NOMO-1 treated with dmso at 0.1 percent for 144 hours (cell line): ENCODE data around the gene PLCB2.
A peak's percentile ranks its signal among the peaks of the same experiment; 100 is the strongest.

Source experiments
- DNase-seq: peaks from one replicate; lab custom pipeline; 2025; ENCODE audit not compliant: unreplicated experiment; lab: John Stamatoyannopoulos, UW

PLCB2 gene

GRCh38 chr15:40274350-40275274, 33.1 kb downstream of the PLCB2 start:
- peak; percentile 69 for DNase-seq

- no peak for DNase-seq
Observed at GRCh38 chr15:40273428-40273827, 34.3 kb downstream of the PLCB2 start.

GRCh38 chr15:40272485-40273056, 35.2 kb downstream of the PLCB2 start:
- no peak for DNase-seq

DNA sequence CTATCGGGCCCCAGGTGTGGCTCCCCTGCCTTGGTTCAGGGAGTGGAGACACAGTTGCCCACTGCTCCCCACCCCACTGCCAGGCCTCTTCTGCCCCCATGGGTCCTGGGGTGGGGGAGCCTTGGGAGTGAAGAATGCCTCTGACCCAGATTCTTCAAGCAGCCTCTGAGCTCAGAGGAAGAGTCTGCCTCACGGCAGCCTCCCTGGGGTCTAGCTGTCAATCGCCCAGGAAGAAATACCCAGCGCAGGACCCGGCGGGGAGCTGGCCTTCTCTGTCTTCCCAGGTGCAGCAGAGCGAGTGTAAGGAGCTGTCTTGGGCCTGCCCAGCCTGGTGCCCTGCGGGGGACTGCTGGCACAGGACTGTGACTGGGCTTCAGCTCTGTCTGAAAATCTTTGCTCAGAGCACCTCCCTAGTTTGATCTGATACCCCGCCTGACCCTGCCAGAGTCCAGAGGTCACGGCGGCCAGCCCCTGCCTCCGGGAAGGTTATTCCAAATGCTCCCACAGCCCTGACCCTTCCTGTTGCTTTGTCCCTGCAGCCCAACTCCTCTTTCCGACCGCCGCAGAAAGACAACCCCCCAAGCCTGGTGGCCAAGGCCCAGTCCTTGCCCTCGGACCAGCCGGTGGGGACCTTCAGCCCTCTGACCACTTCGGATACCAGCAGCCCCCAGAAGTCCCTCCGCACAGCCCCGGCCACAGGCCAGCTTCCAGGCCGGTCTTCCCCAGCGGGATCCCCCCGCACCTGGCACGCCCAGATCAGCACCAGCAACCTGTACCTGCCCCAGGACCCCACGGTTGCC, 35.9 kb downstream of the PLCB2 start:
- DNase-seq: no peak

GRCh38 chr15:40270246-40270995, 37.3 kb downstream of the PLCB2 start:
- no peak for DNase-seq

DNA sequence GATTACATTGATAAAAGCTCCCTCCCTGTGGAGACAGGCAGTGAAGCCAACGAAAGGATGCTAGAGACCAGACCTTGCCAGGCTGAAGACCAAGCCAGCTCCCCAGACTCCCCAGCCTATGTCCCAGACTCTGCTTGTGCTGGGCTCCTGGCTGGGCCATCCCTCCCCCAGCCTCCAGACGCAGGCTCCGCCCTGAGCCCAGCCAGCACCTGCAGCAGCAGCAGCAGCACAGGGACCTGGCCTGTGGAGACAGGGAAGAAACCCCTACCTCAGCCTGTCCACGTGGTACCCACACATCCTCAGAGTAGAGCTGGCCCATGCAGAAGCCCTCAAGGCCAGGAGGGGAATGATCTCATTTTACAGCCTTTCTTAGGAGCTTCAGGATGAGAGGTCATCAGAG, 38.1 kb downstream of the PLCB2 start:
- no peak for DNase-seq

DNA sequence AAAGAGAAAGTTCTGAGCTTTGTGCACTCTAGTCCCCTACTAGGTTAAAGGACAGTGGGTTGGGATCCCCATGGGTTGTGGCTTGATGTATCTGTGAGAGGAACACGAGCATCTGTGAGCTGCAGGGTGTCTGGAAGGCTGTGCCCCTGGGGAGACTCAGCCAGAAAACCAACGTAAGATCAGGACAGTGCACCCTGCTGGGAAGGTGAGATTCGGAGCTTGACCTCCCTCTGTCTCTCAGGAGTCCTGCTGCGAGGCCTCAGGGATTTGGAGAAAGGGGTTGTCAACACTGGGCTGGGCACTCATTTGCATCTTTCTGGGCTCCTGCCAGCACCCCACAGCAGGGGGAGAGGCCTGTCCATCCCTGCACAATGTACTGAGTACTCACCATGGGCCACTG, 40.1 kb downstream of the PLCB2 start:
- DNase-seq: no peak

- no peak for DNase-seq
Observed at GRCh38 chr15:40266828-40267304, 40.9 kb downstream of the PLCB2 start.

DNA sequence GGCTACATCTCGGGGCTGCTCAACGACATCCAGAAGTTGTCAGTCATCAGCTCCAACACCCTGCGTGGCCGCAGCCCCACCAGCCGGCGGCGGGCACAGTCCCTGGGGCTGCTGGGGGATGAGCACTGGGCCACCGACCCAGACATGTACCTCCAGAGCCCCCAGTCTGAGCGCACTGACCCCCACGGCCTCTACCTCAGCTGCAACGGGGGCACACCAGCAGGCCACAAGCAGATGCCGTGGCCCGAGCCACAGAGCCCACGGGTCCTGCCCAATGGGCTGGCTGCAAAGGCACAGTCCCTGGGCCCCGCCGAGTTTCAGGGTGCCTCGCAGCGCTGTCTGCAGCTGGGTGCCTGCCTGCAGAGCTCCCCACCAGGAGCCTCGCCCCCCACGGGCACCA, 41.9 kb downstream of the PLCB2 start:
- DNase-seq: no peak

DNA sequence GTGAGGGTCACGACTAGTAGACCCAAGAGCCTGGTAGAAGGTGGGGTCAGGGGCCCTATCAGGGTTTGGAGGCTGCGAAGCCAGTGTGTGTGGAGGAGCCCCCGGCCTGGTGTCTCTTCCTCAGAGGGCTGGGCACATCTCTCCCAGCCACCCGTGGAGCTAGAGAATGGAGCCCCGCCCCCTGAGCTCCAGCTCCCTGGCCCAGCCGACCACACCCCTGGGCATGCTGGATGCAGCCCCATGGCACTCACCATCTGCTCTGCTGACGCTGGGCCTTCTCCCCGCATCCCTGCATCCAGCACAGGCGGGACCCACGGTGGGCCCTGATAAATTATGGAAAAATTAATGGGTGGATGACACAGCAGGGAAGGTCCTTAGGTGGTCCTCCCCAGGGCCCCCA, 42.4 kb downstream of the PLCB2 start:
- no peak for DNase-seq

GRCh38 chr15:40264321-40265153, 43.2 kb downstream of the PLCB2 start:
- DNase-seq: no peak

- DNase-seq: no peak
Observed at GRCh38 chr15:40263024-40263754, 44.5 kb downstream of the PLCB2 start.

DNA sequence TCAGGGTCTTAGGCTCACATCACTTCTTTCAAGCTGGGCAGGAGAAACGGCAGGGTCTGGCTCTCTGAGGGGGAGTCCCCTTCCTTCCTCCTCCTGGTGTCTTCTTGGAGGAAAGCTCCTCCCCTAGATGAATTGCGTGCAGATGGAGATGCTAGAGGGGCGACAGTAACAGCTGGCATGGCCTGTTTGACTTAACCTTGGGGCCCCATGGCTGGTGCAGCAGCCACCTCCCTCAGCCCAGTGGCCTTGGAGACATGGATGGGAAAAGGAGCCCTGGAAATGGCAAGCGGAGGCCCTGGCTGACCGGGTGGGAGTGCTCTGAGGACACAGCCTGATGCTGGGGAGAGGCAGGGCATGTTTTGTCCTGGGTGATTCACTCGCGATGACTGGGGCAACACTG, 48.7 kb downstream of the PLCB2 start:
- no peak for DNase-seq

- DNase-seq: no peak
Observed at GRCh38 chr15:40258544-40258943, 49.2 kb downstream of the PLCB2 start.

DNA sequence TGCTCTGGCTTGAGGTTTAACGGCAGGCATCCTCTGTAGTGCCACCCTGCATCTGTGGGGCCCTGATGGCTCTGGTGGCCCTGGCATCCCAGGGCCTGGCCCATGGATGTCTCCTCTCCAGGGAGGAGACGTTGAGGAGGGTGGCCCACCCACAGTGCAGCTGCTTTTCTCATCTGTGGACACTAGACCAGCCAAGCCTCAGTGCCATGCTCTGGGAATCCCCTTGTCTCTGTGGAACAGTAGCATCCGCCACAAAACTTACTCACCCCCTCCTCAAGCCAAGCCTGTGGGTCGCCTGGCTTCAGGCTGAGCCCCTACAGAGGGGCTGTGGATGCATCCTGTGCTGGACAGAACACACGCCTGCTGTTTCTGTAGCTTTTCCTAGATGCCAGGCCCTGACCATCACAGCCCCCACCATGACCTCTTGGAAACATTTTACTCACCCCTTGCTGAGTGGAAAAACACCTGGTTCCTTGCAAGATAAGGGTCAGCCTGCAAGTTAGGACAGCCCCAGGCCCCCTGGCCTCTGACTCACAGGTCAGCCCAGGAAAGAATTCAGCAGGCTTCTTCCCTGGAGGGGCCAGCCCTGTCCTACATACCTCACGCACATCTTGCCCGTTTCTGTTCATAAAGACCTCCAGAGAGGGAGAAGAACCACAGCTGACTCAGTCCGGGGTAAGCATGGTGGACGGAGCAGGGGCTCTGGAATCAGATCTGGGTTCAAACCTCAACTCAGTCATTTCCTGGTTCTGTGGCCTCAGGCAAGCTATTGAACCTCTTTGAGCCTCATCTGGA, 49.9 kb downstream of the PLCB2 start:
- no peak for DNase-seq

- DNase-seq: no peak
Observed at GRCh38 chr15:40256638-40257235, 51.0 kb downstream of the PLCB2 start.

DNA sequence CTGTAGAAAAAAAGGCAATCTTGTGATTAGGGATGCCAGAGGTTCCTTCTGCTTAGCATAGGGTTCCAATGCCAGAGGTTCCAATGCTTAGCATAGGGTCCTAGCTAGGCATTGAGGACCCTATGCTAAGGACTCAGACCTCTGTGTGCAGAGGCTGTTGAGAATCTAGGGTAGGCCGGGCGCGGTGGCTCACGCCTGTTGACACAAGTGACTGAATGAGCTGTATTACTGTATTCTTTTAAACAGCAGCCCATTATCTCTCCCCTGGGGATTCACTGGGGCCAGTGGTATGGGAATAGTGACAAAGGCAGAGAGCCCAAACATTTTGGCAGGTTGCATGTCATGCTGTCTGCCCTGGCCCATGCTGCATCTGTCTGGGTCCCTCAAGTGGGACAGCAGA, 52.7 kb downstream of the PLCB2 start:
- DNase-seq: no peak

- no peak for DNase-seq
Observed at GRCh38 chr15:40254452-40254851, 53.3 kb downstream of the PLCB2 start.
